ENCODE data around the gene DOK7. TPM values are rescaled to one million over a fixed set of nuclear protein-coding genes. Genes with fewer than 3 reads are reported as not detected.

Gene DOK7
- total and polyA plus RNA-seq, 3 donors from 2014 or later, result 9.3 to 29.5 (median 22.9) TPM

GRCh38 chr4:3445111-3445820 is 17.8 kb upstream of the DOK7 start:
- Histone ChIP-seq H3K9me3 (no peaks in the 10 kb centered on the region), H3K36me3 (ENCODE audit: low read depth, missing control alignments) (no peaks in the 10 kb centered on the region), H3K4me3 (no peak overlapping the region), H3K27me3 (no peaks in the 10 kb centered on the region), H3K4me1 (no peaks in the 10 kb centered on the region), H3K27ac (no peak overlapping the region)
- intact Hi-C loops (cut with DNase I; ENCODE audit: low total_unique reads), result no loop called here
- 84 to 88% methylated on average over 26 to 34 of the region's 34 CpGs for WGBS, 2 donors
- TF ChIP-seq, protein P1, sequence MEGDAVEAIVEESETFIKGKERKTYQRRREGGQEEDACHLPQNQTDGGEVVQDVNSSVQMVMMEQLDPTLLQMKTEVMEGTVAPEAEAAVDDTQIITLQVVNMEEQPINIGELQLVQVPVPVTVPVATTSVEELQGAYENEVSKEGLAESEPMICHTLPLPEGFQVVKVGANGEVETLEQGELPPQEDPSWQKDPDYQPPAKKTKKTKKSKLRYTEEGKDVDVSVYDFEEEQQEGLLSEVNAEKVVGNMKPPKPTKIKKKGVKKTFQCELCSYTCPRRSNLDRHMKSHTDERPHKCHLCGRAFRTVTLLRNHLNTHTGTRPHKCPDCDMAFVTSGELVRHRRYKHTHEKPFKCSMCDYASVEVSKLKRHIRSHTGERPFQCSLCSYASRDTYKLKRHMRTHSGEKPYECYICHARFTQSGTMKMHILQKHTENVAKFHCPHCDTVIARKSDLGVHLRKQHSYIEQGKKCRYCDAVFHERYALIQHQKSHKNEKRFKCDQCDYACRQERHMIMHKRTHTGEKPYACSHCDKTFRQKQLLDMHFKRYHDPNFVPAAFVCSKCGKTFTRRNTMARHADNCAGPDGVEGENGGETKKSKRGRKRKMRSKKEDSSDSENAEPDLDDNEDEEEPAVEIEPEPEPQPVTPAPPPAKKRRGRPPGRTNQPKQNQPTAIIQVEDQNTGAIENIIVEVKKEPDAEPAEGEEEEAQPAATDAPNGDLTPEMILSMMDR (IDR thresholded peaks at IDR 0.05), result no peak
- DNase-seq, result no peak

- no peaks in the 10 kb centered on the region for H3K4me1 ChIP-seq
- no peak for DNase-seq
- WGBS, 2 donors, result 95 to 97% methylated on average over 14 to 34 of the region's 34 CpGs
- H3K9me3 ChIP-seq, result no peaks in the 10 kb centered on the region
- no peak overlapping the region for H3K4me3 ChIP-seq
- intact Hi-C loops (cut with DNase I; ENCODE audit: low total_unique reads), result no loop called here
- no peaks in the 10 kb centered on the region for H3K36me3 ChIP-seq (ENCODE audit: low read depth, missing control alignments)
- no peak for TF ChIP-seq POLR2A (IDR thresholded peaks at IDR 0.05)
- TF ChIP-seq, protein P1 (IDR thresholded peaks at IDR 0.05), result no peak
- H3K27me3 ChIP-seq, result no peaks in the 10 kb centered on the region
- no peak overlapping the region for H3K27ac ChIP-seq
Observed at GRCh38 chr4:3445829-3446545, 17.1 kb upstream of the DOK7 start.

DNA sequence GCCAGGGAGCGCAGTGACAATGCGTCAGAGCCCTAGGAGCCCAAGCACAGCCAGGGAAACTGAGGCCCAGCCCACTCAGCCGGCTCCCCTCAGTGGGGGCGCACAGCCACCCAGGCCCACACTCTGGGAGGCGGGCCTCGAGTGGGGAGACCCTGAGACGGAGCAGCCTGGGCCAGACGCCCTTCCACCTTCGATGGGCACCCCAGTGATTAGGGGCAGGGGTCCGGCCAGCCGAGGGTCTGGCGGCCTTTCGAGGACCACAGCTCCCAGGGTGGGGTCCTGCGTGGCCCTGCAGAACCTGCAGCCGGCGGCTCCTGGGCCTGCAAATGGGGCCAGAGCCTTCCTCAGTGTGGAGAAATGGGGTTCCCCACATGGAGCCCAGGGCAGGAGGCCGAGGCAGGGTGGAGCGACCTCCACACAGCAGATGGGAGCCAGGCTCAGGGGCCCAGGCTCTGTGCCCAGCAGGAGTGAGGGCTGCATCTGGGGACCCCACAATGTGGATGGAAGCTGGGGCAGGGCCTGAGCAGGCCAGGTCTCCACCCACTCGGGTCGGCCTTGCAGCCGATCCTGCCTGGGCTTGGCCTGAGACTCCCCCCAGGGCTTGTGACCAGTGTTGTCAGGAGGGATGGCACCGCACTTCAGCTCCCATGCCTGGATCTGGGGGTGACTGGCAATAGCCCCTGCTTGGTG is 16.3 kb upstream of the DOK7 start:
- DNase-seq, result no peak
- no peak for TF ChIP-seq POLR2A (IDR thresholded peaks at IDR 0.05)
- TF ChIP-seq, protein P1 (IDR thresholded peaks at IDR 0.05), result no peak
- whole genome bisulfite sequencing, 2 donors, result 90% methylated on average over 22 of the region's 22 CpGs; no CpG with 5 or more reads in 1 of the 2 donors
- intact Hi-C loops (cut with DNase I; ENCODE audit: low total_unique reads), result no loop called here
- no peaks in the 10 kb centered on the region for H3K4me1 ChIP-seq
- H3K4me3 ChIP-seq, result no peak overlapping the region
- no peaks in the 10 kb centered on the region for H3K27me3 ChIP-seq
- H3K27ac ChIP-seq, result no peak overlapping the region
- no peaks in the 10 kb centered on the region for H3K9me3 ChIP-seq
- H3K36me3 ChIP-seq (ENCODE audit: low read depth, missing control alignments), result no peaks in the 10 kb centered on the region

- H3K4me3 ChIP-seq, result no peak overlapping the region
- no peaks in the 10 kb centered on the region for H3K27me3 ChIP-seq
- TF ChIP-seq, protein P1 (IDR thresholded peaks at IDR 0.05), result no peak
- no peak for TF ChIP-seq POLR2A (IDR thresholded peaks at IDR 0.05)
- WGBS, 2 donors, result 93 to 96% methylated on average over 12 to 53 of the region's 53 CpGs
- no peaks in the 10 kb centered on the region for H3K36me3 ChIP-seq (ENCODE audit: low read depth, missing control alignments)
- H3K9me3 ChIP-seq, result no peaks in the 10 kb centered on the region
- H3K4me1 ChIP-seq, result no peaks in the 10 kb centered on the region
- intact Hi-C loops (cut with DNase I; ENCODE audit: low total_unique reads), result no loop called here
- no peak for DNase-seq
- no peak overlapping the region for H3K27ac ChIP-seq
Observed at GRCh38 chr4:3447431-3448395, 15.4 kb upstream of the DOK7 start.

All from testis (tissue), 3 donors.